IMR-90 (cell line): ENCODE measurements around the gene EHMT1. TPM values are rescaled to one million over a fixed set of nuclear protein-coding genes. Genes with fewer than 3 reads are reported as not detected.

ENCODE experiments used
- ATAC-seq: fragments of 200-7000 bp; cut with Tn5 transposase; 2 replicates; pipeline ENCODE4 v1.9.1; 2020; ENCODE audit warnings: low read depth, mild to moderate bottlenecking, moderate library complexity
- BruUV-seq: library from RNA; stranded (reverse); fragments of 400-500 nt; replicated peaks from 2 replicates; lab custom pipeline; 2021; lab: Mats Ljungman, UMichigan
- CTCF ChIA-PET: fragments of 300-600 bp; formaldehyde crosslinking; extraction: SDS; loops from one replicate; lab custom pipeline; 2021; ENCODE audit warnings: antibody characterized with exemption; lab: Yijun Ruan, JAX
- POLR2A ChIA-PET: fragments of 300-600 bp; sonication (Branson Sonifier 250); formaldehyde crosslinking; loops from one replicate; lab custom pipeline; 2022; ENCODE audit warnings: antibody characterized with exemption; ENCODE audit not compliant: unreplicated experiment; lab: Charles Lee
- DNase-seq: peaks from one replicate; pipeline ENCODE4 v3.0.0; 2013
- H2AFZ ChIP-seq: replicated peaks from 2 replicates; pipeline ENCODE3; 2013; ENCODE audit warnings: low read length, mild to moderate bottlenecking; ENCODE audit not compliant: poor library complexity
- H2AK5ac ChIP-seq: 2 replicates; pipeline ENCODE4 v1.6.1; 2013; ENCODE audit warnings: low read depth, low read length, inconsistent platforms
- H2AK9ac ChIP-seq: replicated peaks from 2 replicates; pipeline ENCODE3; 2013; ENCODE audit warnings: mild to moderate bottlenecking, low read depth, low read length, moderate library complexity; ENCODE audit not compliant: poor library complexity
- H2BK120ac ChIP-seq: 2 replicates; pipeline ENCODE4 v1.6.1; 2013; ENCODE audit warnings: low read depth, low read length, inconsistent platforms
- H2BK15ac ChIP-seq: 3 replicates; pipeline ENCODE4 v1.6.1; 2013; ENCODE audit warnings: low read depth, low read length, inconsistent platforms
- H2BK20ac ChIP-seq: 2 replicates; pipeline ENCODE4 v1.6.1; 2013; ENCODE audit warnings: low read depth, mild to moderate bottlenecking, inconsistent platforms, low read length, moderate library complexity
- H2BK5ac ChIP-seq: 2 replicates; pipeline ENCODE4 v1.6.1; 2013; ENCODE audit warnings: mild to moderate bottlenecking, low read depth, low read length, inconsistent platforms; ENCODE audit not compliant: poor library complexity, severe bottlenecking
- H3K14ac ChIP-seq: replicated peaks from 2 replicates; pipeline ENCODE4 v1.6.1; 2013; ENCODE audit warnings: low read depth, low read length, inconsistent platforms
- H3K18ac ChIP-seq: 2 replicates; pipeline ENCODE4 v1.6.1; 2013; ENCODE audit warnings: low read depth, low read length, control low read depth
- H3K23ac ChIP-seq: 2 replicates; pipeline ENCODE4 v1.6.1; 2013; ENCODE audit warnings: low read depth, low read length, inconsistent platforms
- H3K27ac ChIP-seq: 2 replicates; pipeline ENCODE4 v1.5.1; 2013; ENCODE audit warnings: mild to moderate bottlenecking, control low read depth, low read length; ENCODE audit not compliant: insufficient read depth
- H3K27me3 ChIP-seq: 2 replicates; pipeline ENCODE4 v1.6.1; 2013; ENCODE audit warnings: low read length; ENCODE audit not compliant: control insufficient read depth, insufficient read depth
- H3K36me3 ChIP-seq: 2 replicates; pipeline ENCODE4 v1.6.1; 2013; ENCODE audit warnings: low read length, mixed read lengths; ENCODE audit not compliant: control insufficient read depth, insufficient read depth
- H3K4ac ChIP-seq: 2 replicates; pipeline ENCODE4 v1.6.1; 2013; ENCODE audit warnings: low read depth, low read length, inconsistent platforms
- H3K4me1 ChIP-seq: 2 replicates; pipeline ENCODE4 v1.6.1; 2013; ENCODE audit warnings: low read length, mixed read lengths; ENCODE audit not compliant: control insufficient read depth, insufficient read depth
- H3K4me2 ChIP-seq: 2 replicates; pipeline ENCODE4 v1.6.1; 2013; ENCODE audit warnings: low read depth, mild to moderate bottlenecking, control low read depth, low read length, moderate library complexity
- H3K4me3 ChIP-seq: 2 replicates; pipeline ENCODE4 v1.5.1; 2013; ENCODE audit warnings: low read depth, mild to moderate bottlenecking, control low read depth, low read length, moderate library complexity; ENCODE audit not compliant: insufficient read depth
- H3K56ac ChIP-seq: 2 replicates; pipeline ENCODE4 v1.6.1; 2013; ENCODE audit warnings: low read length, inconsistent platforms; ENCODE audit not compliant: insufficient read depth; ENCODE audit errors: extremely low read depth
- H3K79me1 ChIP-seq, 2 experiments: 2 replicates each; pipeline ENCODE4 v1.6.1; 2013; ENCODE audit warnings: low read length in 2 of 2, inconsistent platforms in 1 of 2, low read depth in 1 of 2
- H3K9ac ChIP-seq: 2 replicates; pipeline ENCODE4 v1.6.1; 2013; ENCODE audit warnings: low read depth, low read length, control low read depth
- H3K9me1 ChIP-seq: 2 replicates; pipeline ENCODE4 v1.6.1; 2013; ENCODE audit warnings: low read length, inconsistent platforms; ENCODE audit not compliant: insufficient read depth
- H3K9me3 ChIP-seq: 2 replicates; pipeline ENCODE4 v1.6.1; 2013; ENCODE audit warnings: low read length; ENCODE audit not compliant: control insufficient read depth, insufficient read depth
- H4K20me1 ChIP-seq: 2 replicates; pipeline ENCODE4 v1.6.1; 2013; ENCODE audit warnings: low read length, inconsistent platforms; ENCODE audit not compliant: insufficient read depth
- H4K5ac ChIP-seq: 2 replicates; pipeline ENCODE4 v1.6.1; 2013; ENCODE audit warnings: mild to moderate bottlenecking, low read depth, low read length, control low read depth
- H4K8ac ChIP-seq, 2 experiments: 2 replicates each; pipeline ENCODE4 v1.6.1; 2013; ENCODE audit warnings: low read depth in 2 of 2, low read length in 2 of 2, control low read depth in 1 of 2, inconsistent platforms in 1 of 2
- H4K91ac ChIP-seq: 2 replicates; pipeline ENCODE4 v1.6.1; 2013; ENCODE audit warnings: low read depth, low read length, inconsistent platforms; ENCODE audit not compliant: insufficient read depth
- ELK1 ChIP-seq: fragments of 150-350 bp; IDR thresholded peaks from 2 replicates; pipeline ENCODE4 v1.6.1; 2016; ENCODE audit warnings: low read depth, mild to moderate bottlenecking, low read length, moderate library complexity, borderline replicate concordance
- MAFK ChIP-seq: IDR thresholded peaks from 2 replicates; pipeline ENCODE4 v1.6.1; 2012; ENCODE audit warnings: low read depth, low read length, improper control_type of control experiment
- MAZ ChIP-seq: IDR thresholded peaks from 2 replicates; pipeline ENCODE4 v1.6.1; 2012; ENCODE audit warnings: low read depth, mild to moderate bottlenecking, low read length, improper control_type of control experiment, moderate library complexity, borderline replicate concordance
- POLR2A ChIP-seq: IDR thresholded peaks from 2 replicates; pipeline ENCODE4 v1.6.1; 2012; ENCODE audit warnings: mild to moderate bottlenecking, low read depth, low read length
- RAD21 ChIP-seq: IDR thresholded peaks from 2 replicates; pipeline ENCODE4 v1.6.1; 2012; ENCODE audit warnings: low read length, improper control_type of control experiment
- RCOR1 ChIP-seq: IDR thresholded peaks from 2 replicates; pipeline ENCODE4 v1.6.1; 2012; ENCODE audit warnings: mild to moderate bottlenecking, low read length, improper control_type of control experiment; ENCODE audit not compliant: insufficient replicate concordance
- RFX5 ChIP-seq: IDR thresholded peaks from 2 replicates; pipeline ENCODE4 v1.8.0; 2012; ENCODE audit warnings: low read depth, mild to moderate bottlenecking, low read length, moderate library complexity
- SMC3 ChIP-seq: fragments of 150-350 bp; IDR thresholded peaks from 2 replicates; pipeline ENCODE4 v1.6.1; 2016; ENCODE audit warnings: low read depth, mild to moderate bottlenecking, antibody characterized with exemption, low read length, moderate library complexity
- dilution Hi-C: fragments of 300-500 bp; cut with HindIII; formaldehyde crosslinking; loops from one replicate; pipeline ENCODE4 v1.14.3; 2018; ENCODE audit warnings: low sequenced_read_pairs; ENCODE audit not compliant: unreplicated experiment
- in situ Hi-C: fragments of 300-500 bp; cut with MboI; formaldehyde crosslinking; loops from 3 replicates; pipeline ENCODE4 v1.14.3; 2019; ENCODE audit warnings: low sequenced_read_pairs, inconsistent platforms, mixed read lengths
- intact Hi-C: fragments of 100-400 bp; cut with micrococcal nuclease; formaldehyde crosslinking; loops from 2 replicates; pipeline ENCODE4 v1.10.0; 2022
- polyA plus RNA-seq, 3 experiments: library from polyadenylated mRNA; depleted of rRNA; stranded (reverse); fragments of >200 nt; gene quantifications; 2 replicates each; pipeline ENCODE4 v1.2.3, GENCODE V29; 2012; ENCODE audit warnings: low replicate concordance in 1 of 3
- total RNA-seq: library from RNA; depleted of rRNA; stranded (reverse); fragments of >200 nt; gene quantifications from 2 replicates; pipeline ENCODE4 v1.2.3, GENCODE V29; 2012
- TF ChIP-seq, protein P1 (sequence below): fragments of 150-350 bp; IDR thresholded peaks from 2 replicates; pipeline ENCODE4 v1.6.1; 2017; ENCODE audit warnings: mild to moderate bottlenecking, antibody characterized with exemption, low read length, low read depth
- TF ChIP-seq, protein P2 (sequence below): conservative IDR thresholded peaks from 2 replicates; pipeline ENCODE4 v1.5.1; 2012; ENCODE audit warnings: mild to moderate bottlenecking, low read depth, low read length, improper control_type of control experiment

EHMT1 gene
- total and polyA plus RNA-seq, 2 of the 4 experiments (the other 2 are of a cell fraction): 32.8 to 35.1 TPM

GRCh38 chr9:137727716-137728115 lies 108.9 kb downstream of the EHMT1 start:
- Histone ChIP-seq H3K36me3 (peaks cover 35% of the 10 kb centered on the region), H4K20me1 (peaks cover 31% of the 10 kb centered on the region), H2BK120ac (no peak overlapping the region), H3K23ac (no peak overlapping the region), H3K9me1 (peaks cover 19% of the 10 kb centered on the region), H3K14ac (no peak overlapping the region), H3K18ac (no peak overlapping the region), H3K27ac (no peak overlapping the region), H2BK5ac (no peak overlapping the region), H4K8ac (no peak overlapping the region), H3K9me3 (no peaks in the 10 kb centered on the region), H2BK20ac (no peak overlapping the region), H2AFZ (no peak overlapping the region), H3K4me1 (peaks cover 6% of the 10 kb centered on the region; the same call in 1 of the 2 replicates), H3K4me2 (no peak overlapping the region), H3K4ac (no peak overlapping the region), H2BK15ac (no peak overlapping the region), H2AK9ac (no peak overlapping the region), H3K4me3 (no peak overlapping the region), H3K27me3 (no peaks in the 10 kb centered on the region), H4K5ac (no peak overlapping the region), H3K9ac (no peak overlapping the region), H3K79me1 (peaks cover 40 to 71% of the 10 kb centered on the region in 2 experiments), H2AK5ac (no peak overlapping the region), H4K91ac (no peak overlapping the region), H3K56ac (no peak overlapping the region)
- no peak for ATAC-seq
- intact Hi-C loops: no loop called here
- ChIA-PET CTCF (no interaction called here), POLR2A (no interaction called here)
- TF ChIP-seq RCOR1 (no peak), RFX5 (no peak), SMC3 (no peak), RAD21 (no peak), MAZ (no peak), POLR2A (no peak), ELK1 (no peak), MAFK (no peak)
- TF ChIP-seq, protein P1, sequence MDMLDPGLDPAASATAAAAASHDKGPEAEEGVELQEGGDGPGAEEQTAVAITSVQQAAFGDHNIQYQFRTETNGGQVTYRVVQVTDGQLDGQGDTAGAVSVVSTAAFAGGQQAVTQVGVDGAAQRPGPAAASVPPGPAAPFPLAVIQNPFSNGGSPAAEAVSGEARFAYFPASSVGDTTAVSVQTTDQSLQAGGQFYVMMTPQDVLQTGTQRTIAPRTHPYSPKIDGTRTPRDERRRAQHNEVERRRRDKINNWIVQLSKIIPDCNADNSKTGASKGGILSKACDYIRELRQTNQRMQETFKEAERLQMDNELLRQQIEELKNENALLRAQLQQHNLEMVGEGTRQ: no peak
- TF ChIP-seq, protein P2, sequence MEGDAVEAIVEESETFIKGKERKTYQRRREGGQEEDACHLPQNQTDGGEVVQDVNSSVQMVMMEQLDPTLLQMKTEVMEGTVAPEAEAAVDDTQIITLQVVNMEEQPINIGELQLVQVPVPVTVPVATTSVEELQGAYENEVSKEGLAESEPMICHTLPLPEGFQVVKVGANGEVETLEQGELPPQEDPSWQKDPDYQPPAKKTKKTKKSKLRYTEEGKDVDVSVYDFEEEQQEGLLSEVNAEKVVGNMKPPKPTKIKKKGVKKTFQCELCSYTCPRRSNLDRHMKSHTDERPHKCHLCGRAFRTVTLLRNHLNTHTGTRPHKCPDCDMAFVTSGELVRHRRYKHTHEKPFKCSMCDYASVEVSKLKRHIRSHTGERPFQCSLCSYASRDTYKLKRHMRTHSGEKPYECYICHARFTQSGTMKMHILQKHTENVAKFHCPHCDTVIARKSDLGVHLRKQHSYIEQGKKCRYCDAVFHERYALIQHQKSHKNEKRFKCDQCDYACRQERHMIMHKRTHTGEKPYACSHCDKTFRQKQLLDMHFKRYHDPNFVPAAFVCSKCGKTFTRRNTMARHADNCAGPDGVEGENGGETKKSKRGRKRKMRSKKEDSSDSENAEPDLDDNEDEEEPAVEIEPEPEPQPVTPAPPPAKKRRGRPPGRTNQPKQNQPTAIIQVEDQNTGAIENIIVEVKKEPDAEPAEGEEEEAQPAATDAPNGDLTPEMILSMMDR: no peak
- in situ Hi-C loops: no loop called here
- DNase-seq: no peak
- dilution Hi-C loops: no loop called here
- no TSS peak for BruUV-seq
